ENCODE measurements around the gene BRI3.
A peak's percentile ranks its signal among the peaks of the same experiment; 100 is the strongest.

BRI3 gene

GRCh38 chr7:98293265-98293664 is 11.8 kb downstream of the BRI3 start:
- Histone ChIP-seq H3K4me1 (ENCODE audit: control insufficient read depth, insufficient read depth, low read depth, low read length) (peaks cover 18% of the 10 kb centered on the region), H4K91ac (ENCODE audit: low read length) (no peak overlapping the region), H3K36me3 (ENCODE audit: control insufficient read depth in 1 of 2, insufficient read depth in 2 of 2, low read depth in 1 of 2, low read length in 2 of 2) (peaks cover 85 to 88% of the 10 kb centered on the region in 2 experiments), H3K14ac (ENCODE audit: low read length in 2 of 2) (no peak overlapping the region), H2BK120ac (ENCODE audit: low read depth, low read length) (no peak overlapping the region), H2AFZ (ENCODE audit: low read depth, low read length) (no peak overlapping the region), H3K27me3 (ENCODE audit: control insufficient read depth in 1 of 2, insufficient read depth in 1 of 2, low read length in 2 of 2) (no peaks in the 10 kb centered on the region), H3K79me1 (replicated peaks; ENCODE audit: low read length, poor library complexity, severe bottlenecking) (peaks cover 24% of the 10 kb centered on the region), H3K27ac (ENCODE audit: low read length, poor library complexity, severe bottlenecking) (no peak overlapping the region), H3K9ac (ENCODE audit: low read length) (no peak overlapping the region), H3K18ac (ENCODE audit: low read depth in 1 of 2, low read length in 2 of 2) (no peak overlapping the region), H3K23ac (ENCODE audit: low read length in 2 of 2) (no peak overlapping the region), H2BK5ac (ENCODE audit: low read depth, low read length, poor library complexity, severe bottlenecking) (no peak overlapping the region), H2BK12ac (ENCODE audit: low read length in 2 of 2) (no peak overlapping the region), H2BK15ac (ENCODE audit: low read depth, poor library complexity, severe bottlenecking) (peak overlapping the region; percentile 15), H3K4me2 (ENCODE audit: low read length, poor library complexity, severe bottlenecking) (no peak overlapping the region), H3K4ac (ENCODE audit: low read depth in 1 of 2, low read length in 2 of 2) (no peak overlapping the region), H3K9me3 (ENCODE audit: control insufficient read depth, low read length) (no peaks in the 10 kb centered on the region), H3K4me3 (ENCODE audit: insufficient read depth in 1 of 2, low read depth in 1 of 2, low read length in 2 of 2) (no peak overlapping the region), H2AK5ac (ENCODE audit: low read length, severe bottlenecking) (no peak overlapping the region), H4K8ac (ENCODE audit: low read length) (no peak overlapping the region)
- DNase-seq: no peak
- WGBS: 87% methylated on average over 17 of the region's 17 CpGs

DNA sequence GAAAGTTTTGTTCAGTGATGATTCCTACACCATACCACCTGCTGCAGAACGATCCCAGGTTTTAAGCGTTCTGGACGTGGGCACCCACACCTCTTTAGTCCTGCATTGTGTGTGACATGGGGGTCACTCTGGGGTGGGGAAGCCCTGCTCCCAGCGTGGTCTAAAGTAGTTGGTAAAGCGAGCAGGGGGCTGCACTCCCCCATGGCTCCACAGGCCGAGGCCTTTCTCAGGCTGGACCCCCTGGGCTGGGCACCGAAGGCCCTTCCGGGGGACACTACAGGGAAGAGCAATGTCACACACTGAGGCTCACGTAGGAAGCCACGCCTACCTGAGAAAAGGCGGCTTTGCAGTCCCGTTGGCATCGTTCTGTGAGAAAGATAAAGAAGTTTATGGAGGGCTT is 12.3 kb downstream of the BRI3 start:
- Histone ChIP-seq H3K4me2 (ENCODE audit: low read length, poor library complexity, severe bottlenecking) (no peak overlapping the region), H4K8ac (ENCODE audit: low read length) (no peak overlapping the region), H3K23ac (ENCODE audit: low read length in 2 of 2) (no peak overlapping the region), H3K4me3 (ENCODE audit: insufficient read depth in 1 of 2, low read depth in 1 of 2, low read length in 2 of 2) (no peak overlapping the region), H2BK15ac (ENCODE audit: low read depth, poor library complexity, severe bottlenecking) (peak overlapping the region; percentile 15), H3K27me3 (ENCODE audit: control insufficient read depth in 1 of 2, insufficient read depth in 1 of 2, low read length in 2 of 2) (no peaks in the 10 kb centered on the region), H3K27ac (ENCODE audit: low read length, poor library complexity, severe bottlenecking) (no peak overlapping the region), H3K36me3 (ENCODE audit: control insufficient read depth in 1 of 2, insufficient read depth in 2 of 2, low read depth in 1 of 2, low read length in 2 of 2) (peaks cover 82 to 83% of the 10 kb centered on the region in 2 experiments), H2AFZ (ENCODE audit: low read depth, low read length) (no peak overlapping the region), H3K9ac (ENCODE audit: low read length) (peak overlapping the region; percentile 12), H2BK5ac (ENCODE audit: low read depth, low read length, poor library complexity, severe bottlenecking) (no peak overlapping the region), H3K4me1 (ENCODE audit: control insufficient read depth, insufficient read depth, low read depth, low read length) (peaks cover 16% of the 10 kb centered on the region), H2BK120ac (ENCODE audit: low read depth, low read length) (no peak overlapping the region), H3K79me1 (replicated peaks; ENCODE audit: low read length, poor library complexity, severe bottlenecking) (peaks cover 27% of the 10 kb centered on the region), H3K4ac (ENCODE audit: low read depth in 1 of 2, low read length in 2 of 2) (no peak overlapping the region), H3K18ac (ENCODE audit: low read depth in 1 of 2, low read length in 2 of 2) (no peak overlapping the region), H3K14ac (ENCODE audit: low read length in 2 of 2) (no peak overlapping the region), H2BK12ac (ENCODE audit: low read length in 2 of 2) (no peak overlapping the region), H2AK5ac (ENCODE audit: low read length, severe bottlenecking) (no peak overlapping the region), H4K91ac (ENCODE audit: low read length) (no peak overlapping the region), H3K9me3 (ENCODE audit: control insufficient read depth, low read length) (no peaks in the 10 kb centered on the region)
- 92% methylated on average over 13 of the region's 13 CpGs for WGBS
- no peak for DNase-seq

DNA sequence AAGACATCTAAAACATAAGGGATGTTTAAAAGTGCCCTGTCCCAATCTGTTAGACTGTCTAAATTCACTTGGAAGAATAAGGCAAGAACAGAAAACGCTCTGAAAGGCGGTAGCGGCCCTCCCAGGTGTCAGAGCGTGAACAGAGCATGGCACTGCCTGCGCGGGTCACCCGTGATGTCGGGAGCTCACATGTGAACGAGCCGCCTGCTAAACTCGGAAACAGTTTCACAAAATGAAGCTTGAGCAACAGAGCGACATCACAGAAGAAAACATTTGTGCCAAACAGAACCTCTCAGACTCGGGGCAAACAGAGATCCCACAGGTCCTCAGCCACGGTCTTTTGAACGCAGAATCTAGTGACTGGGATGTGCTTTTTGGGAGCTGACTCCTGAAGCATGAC is 12.8 kb downstream of the BRI3 start:
- Histone ChIP-seq H3K36me3 (ENCODE audit: control insufficient read depth in 1 of 2, insufficient read depth in 2 of 2, low read depth in 1 of 2, low read length in 2 of 2) (peaks cover 77 to 81% of the 10 kb centered on the region in 2 experiments), H2AK5ac (ENCODE audit: low read length, severe bottlenecking) (no peak overlapping the region), H3K18ac (ENCODE audit: low read depth in 1 of 2, low read length in 2 of 2) (no peak overlapping the region), H3K4ac (ENCODE audit: low read depth in 1 of 2, low read length in 2 of 2) (no peak overlapping the region), H3K27ac (ENCODE audit: low read length, poor library complexity, severe bottlenecking) (peak overlapping the region; percentile 25), H3K9ac (ENCODE audit: low read length) (peak overlapping the region; percentile 12), H3K4me3 (ENCODE audit: insufficient read depth in 1 of 2, low read depth in 1 of 2, low read length in 2 of 2) (no peak overlapping the region), H3K23ac (ENCODE audit: low read length in 2 of 2) (no peak overlapping the region), H2BK5ac (ENCODE audit: low read depth, low read length, poor library complexity, severe bottlenecking) (no peak overlapping the region), H3K14ac (ENCODE audit: low read length in 2 of 2) (no peak overlapping the region), H2BK15ac (ENCODE audit: low read depth, poor library complexity, severe bottlenecking) (no peak overlapping the region), H3K9me3 (ENCODE audit: control insufficient read depth, low read length) (no peaks in the 10 kb centered on the region), H2BK12ac (ENCODE audit: low read length in 2 of 2) (no peak overlapping the region), H2BK120ac (ENCODE audit: low read depth, low read length) (no peak overlapping the region), H4K8ac (ENCODE audit: low read length) (no peak overlapping the region), H4K91ac (ENCODE audit: low read length) (no peak overlapping the region), H3K4me2 (ENCODE audit: low read length, poor library complexity, severe bottlenecking) (no peak overlapping the region), H2AFZ (ENCODE audit: low read depth, low read length) (no peak overlapping the region), H3K4me1 (ENCODE audit: control insufficient read depth, insufficient read depth, low read depth, low read length) (peaks cover 14% of the 10 kb centered on the region), H3K27me3 (ENCODE audit: control insufficient read depth in 1 of 2, insufficient read depth in 1 of 2, low read length in 2 of 2) (no peaks in the 10 kb centered on the region), H3K79me1 (replicated peaks; ENCODE audit: low read length, poor library complexity, severe bottlenecking) (peaks cover 28% of the 10 kb centered on the region)
- 88% methylated on average over 15 of the region's 15 CpGs for WGBS
- DNase-seq: no peak

DNA sequence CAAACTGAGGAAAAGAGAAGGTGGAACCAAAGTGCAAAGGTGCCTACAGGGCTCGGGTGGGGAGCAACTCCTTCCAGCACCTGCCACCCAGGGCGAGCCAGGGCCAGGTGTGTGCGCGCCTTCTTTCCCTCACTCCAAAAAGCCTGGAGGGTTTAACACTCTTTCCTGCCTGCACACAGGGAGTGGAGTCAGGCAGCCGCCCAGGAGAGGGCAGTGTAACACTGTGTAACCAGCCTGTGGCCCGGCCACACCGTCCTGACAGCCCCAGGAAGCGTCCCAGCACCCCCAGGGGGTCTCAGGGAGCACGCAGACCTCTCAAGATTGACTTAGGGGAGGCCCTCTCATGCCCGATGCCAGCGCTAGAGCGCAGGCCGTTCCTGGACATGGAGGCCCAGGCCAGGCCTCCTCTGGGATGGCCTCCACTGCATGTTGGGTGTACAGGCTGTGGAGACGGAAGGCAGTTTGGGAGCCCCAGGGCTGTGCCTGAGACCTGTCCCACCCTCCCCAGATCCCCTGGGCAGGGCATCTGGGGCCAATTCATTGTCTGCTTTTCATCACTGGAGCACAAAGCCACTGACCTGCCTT is 13.4 kb downstream of the BRI3 start:
- no peak overlapping the region for H3K14ac ChIP-seq (ENCODE audit: low read length in 2 of 2)

More for the DNA sequence above, 13.4 kb downstream of the BRI3 start:
- peak overlapping the region in 1 of 2 experiments; percentile 21 for H3K18ac ChIP-seq (ENCODE audit: low read depth in 1 of 2, low read length in 2 of 2)
- H3K27me3 ChIP-seq (ENCODE audit: control insufficient read depth in 1 of 2, insufficient read depth in 1 of 2, low read length in 2 of 2): no peaks in the 10 kb centered on the region
- peak; percentile 62 for DNase-seq
- H3K4me3 ChIP-seq (ENCODE audit: insufficient read depth in 1 of 2, low read depth in 1 of 2, low read length in 2 of 2): no peak overlapping the region
- H3K36me3 ChIP-seq (ENCODE audit: control insufficient read depth in 1 of 2, insufficient read depth in 2 of 2, low read depth in 1 of 2, low read length in 2 of 2): peaks cover 72 to 78% of the 10 kb centered on the region in 2 experiments
- H2AK5ac ChIP-seq (ENCODE audit: low read length, severe bottlenecking): peak overlapping the region; percentile 10
- H3K9me3 ChIP-seq (ENCODE audit: control insufficient read depth, low read length): no peaks in the 10 kb centered on the region
- H3K27ac ChIP-seq (ENCODE audit: low read length, poor library complexity, severe bottlenecking): peak overlapping the region; percentile 22
- no peak overlapping the region for H2AFZ ChIP-seq (ENCODE audit: low read depth, low read length)
- H3K4ac ChIP-seq (ENCODE audit: low read depth in 1 of 2, low read length in 2 of 2): peak overlapping the region in 1 of 2 experiments; percentile 15
- H3K4me1 ChIP-seq (ENCODE audit: control insufficient read depth, insufficient read depth, low read depth, low read length): peaks cover 11% of the 10 kb centered on the region
- H2BK15ac ChIP-seq (ENCODE audit: low read depth, poor library complexity, severe bottlenecking): no peak overlapping the region
- H2BK5ac ChIP-seq (ENCODE audit: low read depth, low read length, poor library complexity, severe bottlenecking): no peak overlapping the region
- WGBS: 31% methylated on average over 14 of the region's 14 CpGs
- H2BK12ac ChIP-seq (ENCODE audit: low read length in 2 of 2): no peak overlapping the region
- no peak overlapping the region for H4K91ac ChIP-seq (ENCODE audit: low read length)
- peaks cover 30% of the 10 kb centered on the region for H3K79me1 ChIP-seq (replicated peaks; ENCODE audit: low read length, poor library complexity, severe bottlenecking)
- H2BK120ac ChIP-seq (ENCODE audit: low read depth, low read length): no peak overlapping the region
- H3K9ac ChIP-seq (ENCODE audit: low read length): peak overlapping the region; percentile 12
- peak overlapping the region; percentile 62 for H4K8ac ChIP-seq (ENCODE audit: low read length)
- H3K23ac ChIP-seq (ENCODE audit: low read length in 2 of 2): no peak overlapping the region
- H3K4me2 ChIP-seq (ENCODE audit: low read length, poor library complexity, severe bottlenecking): no peak overlapping the region
